ENCODE results near the gene SYT12.
"Not testable (repeated sequence)": the region's sequence is repeated elsewhere in the genome, so short reads cannot be mapped to it uniquely, and the experiment has no call there.

The SYT12 gene

GRCh38 chr11:66996609-66997273, 26.2 kb upstream of the SYT12 start:
- peak; percentile 79 for DNase-seq

GRCh38 chr11:66999555-66999954, 23.4 kb upstream of the SYT12 start:
- no peak for DNase-seq

- DNase-seq: no peak
These were observed 21.6 kb upstream of the SYT12 start for GRCh38 chr11:67001332-67001731.

- DNase-seq: no peak
These were observed 20.5 kb upstream of the SYT12 start for GRCh38 chr11:67002297-67002913.

DNA sequence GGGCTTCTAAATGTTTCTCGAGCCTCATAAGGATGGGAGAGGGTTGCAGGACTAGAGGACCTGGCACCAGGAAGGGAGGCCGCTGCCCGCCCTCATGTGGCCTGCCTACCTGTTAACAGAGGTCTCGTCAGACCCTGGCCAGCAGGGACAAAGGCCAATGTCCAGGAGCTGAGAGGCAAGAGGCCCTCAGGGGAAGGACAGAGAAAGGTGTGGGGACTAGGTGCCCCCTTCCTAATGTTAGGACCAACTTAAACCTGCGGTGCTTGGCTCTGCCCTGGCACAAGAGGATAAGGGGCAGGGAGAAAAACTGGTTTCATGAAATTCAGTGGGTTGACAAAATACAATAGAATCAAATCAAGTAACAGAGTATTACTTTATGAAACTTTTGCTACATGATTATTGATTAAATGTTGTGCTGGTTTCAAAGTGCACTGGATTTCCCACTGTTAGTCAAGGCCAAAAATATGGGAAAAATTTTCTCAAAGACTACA, 20.0 kb upstream of the SYT12 start:
- no peak for DNase-seq

- DNase-seq: not testable (repeated sequence)
These were observed 17.7 kb upstream of the SYT12 start for GRCh38 chr11:67005200-67005599.

GRCh38 chr11:67006029-67006884, 16.7 kb upstream of the SYT12 start:
- peak; percentile 33 for DNase-seq

DNA sequence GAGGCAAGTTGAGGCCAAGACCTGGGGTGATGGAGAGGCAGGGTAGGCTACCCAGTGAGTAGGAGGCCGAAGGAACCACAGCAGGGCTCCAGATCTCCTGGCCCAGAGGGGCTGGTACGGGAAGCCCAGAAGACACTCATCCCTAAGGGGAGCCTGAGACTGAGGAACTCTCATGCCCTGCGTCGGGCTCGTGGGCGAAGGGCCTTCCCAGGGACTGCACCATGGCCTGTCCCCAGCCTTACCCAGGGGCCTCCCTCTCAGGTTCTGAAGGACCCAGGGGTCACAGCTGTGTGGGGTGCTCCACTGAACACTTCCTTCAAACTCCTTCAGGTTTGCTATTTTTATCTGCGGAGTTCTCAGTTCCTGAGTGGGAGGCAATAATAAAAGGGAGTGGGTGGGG, 15.8 kb upstream of the SYT12 start:
- DNase-seq: no peak

- DNase-seq: no peak
These were observed 12.5 kb upstream of the SYT12 start for GRCh38 chr11:67010296-67010905.

DNA sequence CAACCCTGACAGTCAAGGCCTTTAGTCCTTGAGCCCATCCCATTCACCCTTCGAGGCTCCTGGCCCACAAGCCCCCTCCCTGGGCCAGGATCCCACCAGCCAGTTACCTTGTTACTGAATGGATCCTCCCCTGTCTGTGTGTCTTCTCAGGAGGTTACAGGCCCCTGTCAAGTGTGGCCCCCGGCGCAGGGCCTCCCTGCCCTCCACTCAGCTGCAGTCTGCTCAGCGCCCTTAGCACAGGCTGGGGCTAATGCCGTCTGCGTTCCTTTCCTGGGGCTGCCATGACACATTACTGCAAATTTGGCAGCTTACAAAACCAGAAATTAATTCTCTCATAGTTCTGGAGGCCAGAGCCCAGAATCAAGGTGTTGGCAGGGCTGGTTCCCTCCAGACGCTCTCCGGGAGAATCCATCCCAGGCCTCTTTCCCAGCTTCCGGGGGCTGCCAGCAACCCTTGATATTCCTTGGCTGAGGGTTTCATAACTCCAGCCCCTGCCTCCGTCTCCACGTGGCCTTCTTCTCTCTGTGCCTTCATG, 9.4 kb upstream of the SYT12 start:
- DNase-seq: no peak

DNA sequence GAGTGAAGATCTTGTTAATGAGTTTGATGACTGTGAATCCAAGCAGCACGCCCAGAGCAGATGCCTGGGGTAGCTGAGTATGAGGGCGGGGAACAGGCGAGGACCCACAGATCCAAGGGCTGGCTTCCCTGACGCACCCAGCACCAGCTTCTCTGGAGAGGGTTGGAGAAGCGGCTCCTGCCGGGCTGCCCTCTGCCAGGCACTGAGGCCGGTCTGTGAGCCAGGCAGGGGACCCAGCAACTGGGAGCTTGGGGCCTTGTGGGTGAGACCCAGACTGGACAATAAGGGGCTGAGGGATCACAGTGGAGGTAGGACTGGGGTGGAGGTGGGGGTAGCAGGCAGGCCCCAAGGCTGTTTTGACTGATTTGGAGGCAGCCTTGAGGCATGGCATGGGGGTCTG, 8.6 kb upstream of the SYT12 start:
- no peak for DNase-seq

- DNase-seq: no peak
These were observed 7.9 kb upstream of the SYT12 start for GRCh38 chr11:67015048-67015447.

DNA sequence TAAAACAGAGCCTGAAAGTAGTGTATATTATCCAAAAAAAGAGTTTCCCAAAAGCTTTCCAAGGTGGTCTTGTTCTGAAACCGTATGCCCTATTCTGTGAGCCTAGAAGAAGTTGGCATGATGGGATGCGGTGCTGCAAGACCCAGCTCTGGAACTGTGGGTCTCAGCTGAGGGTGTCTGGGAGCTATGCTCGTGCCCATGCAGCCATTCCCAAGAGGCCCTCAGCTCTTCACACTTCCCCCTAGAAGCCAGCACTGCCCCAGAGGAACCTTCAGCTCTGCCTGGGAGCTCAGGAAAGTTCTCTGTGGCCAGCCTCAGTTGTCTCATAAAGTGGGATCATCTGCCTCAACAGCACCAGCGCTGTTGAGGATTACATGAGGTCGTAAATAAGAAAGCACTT, 6.4 kb upstream of the SYT12 start:
- no peak for DNase-seq

GRCh38 chr11:67020949-67021348, 2.0 kb upstream of the SYT12 start:
- DNase-seq: no peak

- DNase-seq: peak; percentile 36
These were observed 497 bp upstream of the SYT12 start for GRCh38 chr11:67022341-67022933.

GRCh38 chr11:67023957-67024353, 1.0 kb downstream of the SYT12 start:
- DNase-seq: no peak

- DNase-seq: peak; percentile 25
These were observed 1.5 kb downstream of the SYT12 start for GRCh38 chr11:67024410-67024809.

DNA sequence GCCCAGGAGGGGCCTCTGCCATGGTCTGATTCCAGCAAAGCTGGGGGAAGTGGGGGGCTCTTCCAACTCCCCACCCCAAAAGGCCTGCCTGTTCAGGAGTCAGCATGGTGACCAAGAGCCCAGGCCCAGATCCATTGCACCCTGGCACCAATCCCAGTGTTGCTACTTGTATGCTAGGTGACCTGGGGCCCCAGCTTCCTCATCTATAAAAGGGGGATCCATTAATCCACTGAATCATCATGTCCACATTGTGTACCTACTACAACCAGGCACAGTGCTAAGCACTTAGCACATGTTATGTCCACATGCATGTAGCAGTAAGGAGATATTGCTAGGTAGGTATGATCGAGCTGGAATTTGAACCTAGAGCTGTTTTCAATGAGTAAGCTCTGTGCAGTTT, 2.0 kb downstream of the SYT12 start:
- no peak for DNase-seq

- DNase-seq: no peak
These were observed 2.8 kb downstream of the SYT12 start for GRCh38 chr11:67025750-67026149.

DNA sequence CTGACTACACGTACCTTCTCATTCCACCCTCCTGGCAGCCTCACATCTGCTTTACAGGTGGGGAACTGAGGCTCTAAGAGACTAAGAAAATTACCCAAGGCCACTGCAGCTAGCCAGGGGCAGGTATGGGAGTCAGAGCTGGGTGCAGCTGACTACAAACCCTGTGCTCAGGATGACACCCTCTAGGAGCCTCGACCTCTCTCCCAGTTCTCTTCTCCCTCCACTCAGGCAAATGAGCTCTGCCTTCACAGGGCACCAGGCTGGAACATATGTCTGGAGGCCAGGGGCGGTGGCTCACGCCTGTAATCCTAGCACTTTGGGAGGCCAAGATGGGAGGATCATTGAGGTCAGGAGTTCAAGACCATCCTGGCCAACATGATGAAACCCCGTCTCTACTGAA, 4.0 kb downstream of the SYT12 start:
- no peak for DNase-seq

DNA sequence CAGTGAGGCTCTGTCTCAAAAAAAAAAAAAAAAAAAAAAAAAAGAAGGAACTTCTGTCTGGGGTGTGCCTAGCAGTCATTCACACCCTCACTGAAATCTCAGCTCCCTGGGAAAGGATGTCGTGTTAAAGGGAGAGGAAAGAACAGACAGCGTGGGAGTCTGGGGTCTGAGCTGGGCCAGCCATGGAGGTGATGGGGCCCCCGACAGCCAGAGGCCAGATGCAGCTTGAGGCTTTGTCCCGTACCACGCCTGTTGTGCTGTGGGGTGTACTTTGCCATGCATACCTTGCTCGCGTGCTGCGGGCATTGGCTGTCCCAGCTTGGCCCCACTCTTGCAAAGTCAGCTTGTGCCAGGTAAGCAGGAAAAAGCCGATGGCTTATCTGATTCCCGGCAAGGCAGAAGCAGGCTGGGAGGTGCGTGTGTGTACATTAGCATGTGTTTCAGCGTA, 4.6 kb downstream of the SYT12 start:
- DNase-seq: no peak

GRCh38 chr11:67027943-67028542, 5.1 kb downstream of the SYT12 start:
- no peak for DNase-seq
